Stimulated activated CD4-positive, alpha-beta T cell treated with anti-CD3 and anti-CD28 coated beads, TNF-alpha, amount 100 ng/mL, for 4 hours (primary cell): ENCODE data around the gene AKAP6.
"Not testable (repeated sequence)": the region's sequence is repeated elsewhere in the genome, so short reads cannot be mapped to it uniquely, and the experiment has no call there.

Experiments used
- DNase-seq, 3 experiments: peaks; one replicate each; pipeline ENCODE4 v3.0.0-alpha.2; 2020; ENCODE audit warnings: low read depth in 3 of 3

The AKAP6 gene

GRCh38 chr14:32447371-32447770, 118.3 kb downstream of the AKAP6 start:
- no peak for DNase-seq

- no peak for DNase-seq
Measured at GRCh38 chr14:32449648-32450047, 120.5 kb downstream of the AKAP6 start.

- DNase-seq: no peak
Measured at GRCh38 chr14:32450919-32451675, 122.0 kb downstream of the AKAP6 start.

GRCh38 chr14:32453857-32454810, 125.0 kb downstream of the AKAP6 start:
- DNase-seq: no peak

GRCh38 chr14:32457213-32457920, 128.3 kb downstream of the AKAP6 start:
- DNase-seq: no peak

- DNase-seq: no peak
Measured at GRCh38 chr14:32458720-32459119, 129.6 kb downstream of the AKAP6 start.

- no peak for DNase-seq
Measured at GRCh38 chr14:32460267-32460666, 131.2 kb downstream of the AKAP6 start.

- DNase-seq: not testable (repeated sequence)
Measured at GRCh38 chr14:32462553-32462952, 133.5 kb downstream of the AKAP6 start.

GRCh38 chr14:32468955-32469354, 139.9 kb downstream of the AKAP6 start:
- DNase-seq: no peak

GRCh38 chr14:32469388-32470160, 140.5 kb downstream of the AKAP6 start:
- no peak for DNase-seq

- DNase-seq: no peak
Measured at GRCh38 chr14:32470161-32470715, 141.1 kb downstream of the AKAP6 start.

GRCh38 chr14:32471181-32471580, 142.1 kb downstream of the AKAP6 start:
- DNase-seq: no peak

GRCh38 chr14:32472076-32472475, 143.0 kb downstream of the AKAP6 start:
- no peak for DNase-seq

- DNase-seq: no peak
Measured at GRCh38 chr14:32472512-32473463, 143.7 kb downstream of the AKAP6 start.

- DNase-seq: no peak
Measured at GRCh38 chr14:32473464-32473855, 144.4 kb downstream of the AKAP6 start.

GRCh38 chr14:32474478-32475195, 145.5 kb downstream of the AKAP6 start:
- DNase-seq: no peak

GRCh38 chr14:32476532-32476931, 147.4 kb downstream of the AKAP6 start:
- no peak for DNase-seq

- no peak for DNase-seq
Measured at GRCh38 chr14:32477396-32477795, 148.3 kb downstream of the AKAP6 start.

- DNase-seq: no peak
Measured at GRCh38 chr14:32478050-32478449, 149.0 kb downstream of the AKAP6 start.
